Measurements from ENCODE around the gene PXK.
"Not testable (repeated sequence)": the region's sequence is repeated elsewhere in the genome, so short reads cannot be mapped to it uniquely, and the experiment has no call there.

Gene PXK

DNA sequence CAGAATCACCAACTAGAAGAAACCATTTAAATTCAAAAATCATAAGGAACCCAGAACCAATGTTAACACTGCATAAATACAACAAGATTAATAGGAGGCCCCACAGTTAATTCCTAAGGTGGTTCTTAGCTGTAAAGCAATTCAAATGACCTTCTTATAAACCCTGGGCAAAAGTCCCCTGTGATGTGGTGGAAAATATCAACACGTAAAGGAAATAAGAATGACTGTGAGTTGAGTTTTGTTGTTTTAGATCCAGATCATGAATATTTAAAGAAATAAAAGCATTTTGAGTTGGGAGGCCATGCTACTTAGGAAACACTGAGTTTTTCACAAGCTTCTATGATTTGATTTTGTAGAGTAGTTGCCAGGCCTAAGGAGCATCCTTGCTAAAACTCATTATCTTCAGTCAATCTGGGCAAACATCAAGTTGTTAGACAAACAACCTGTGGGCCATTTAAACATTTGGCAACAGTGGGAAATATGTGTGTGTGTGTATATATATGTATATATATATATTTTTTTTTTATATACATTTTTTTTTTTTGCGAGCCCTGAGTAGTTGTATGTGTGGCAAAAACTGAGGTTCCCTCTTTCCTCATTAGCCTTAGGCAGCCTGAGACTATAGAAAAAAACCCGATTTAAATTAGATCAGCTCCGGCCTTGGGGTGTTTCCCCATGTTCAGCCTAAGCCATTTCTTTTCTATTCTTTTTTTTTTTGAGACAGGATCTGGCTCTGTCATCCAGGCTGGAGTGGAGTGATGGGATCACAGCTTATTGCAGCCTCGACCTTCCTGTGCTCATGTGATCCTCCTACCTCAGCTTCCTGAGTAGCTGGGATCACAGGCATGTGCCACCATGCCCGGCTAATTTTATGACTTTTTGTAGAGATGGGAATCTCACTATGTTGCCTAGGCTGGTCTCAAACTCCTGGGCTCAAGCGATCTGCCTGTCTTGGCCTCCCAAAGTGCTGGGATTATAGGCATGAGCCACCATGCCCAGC lies 8.0 kb upstream of the PXK start:
- DNase-seq: no peak

DNA sequence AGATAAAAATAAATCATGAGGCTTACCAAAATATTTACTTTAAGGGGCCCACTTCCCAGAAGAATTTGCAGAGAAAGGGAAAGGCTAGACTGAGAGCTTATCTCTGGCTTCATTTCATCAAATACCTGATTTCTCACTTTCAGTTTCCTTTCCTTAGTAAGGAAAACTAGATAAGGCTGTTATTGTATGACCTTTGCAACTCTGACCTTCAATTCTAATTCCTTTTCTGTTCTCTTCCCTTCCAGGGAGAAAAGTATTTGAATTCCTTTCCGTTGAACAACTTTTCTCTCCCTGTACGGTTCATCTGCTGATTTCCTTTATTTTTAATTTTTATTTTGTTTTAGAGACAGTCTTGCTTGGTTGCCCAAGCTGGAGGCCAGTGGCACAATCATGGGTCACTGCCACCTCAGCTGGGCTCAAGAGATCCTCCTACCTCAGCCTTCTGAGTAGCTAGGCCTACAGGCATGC lies 7.1 kb upstream of the PXK start:
- no peak for DNase-seq

DNA sequence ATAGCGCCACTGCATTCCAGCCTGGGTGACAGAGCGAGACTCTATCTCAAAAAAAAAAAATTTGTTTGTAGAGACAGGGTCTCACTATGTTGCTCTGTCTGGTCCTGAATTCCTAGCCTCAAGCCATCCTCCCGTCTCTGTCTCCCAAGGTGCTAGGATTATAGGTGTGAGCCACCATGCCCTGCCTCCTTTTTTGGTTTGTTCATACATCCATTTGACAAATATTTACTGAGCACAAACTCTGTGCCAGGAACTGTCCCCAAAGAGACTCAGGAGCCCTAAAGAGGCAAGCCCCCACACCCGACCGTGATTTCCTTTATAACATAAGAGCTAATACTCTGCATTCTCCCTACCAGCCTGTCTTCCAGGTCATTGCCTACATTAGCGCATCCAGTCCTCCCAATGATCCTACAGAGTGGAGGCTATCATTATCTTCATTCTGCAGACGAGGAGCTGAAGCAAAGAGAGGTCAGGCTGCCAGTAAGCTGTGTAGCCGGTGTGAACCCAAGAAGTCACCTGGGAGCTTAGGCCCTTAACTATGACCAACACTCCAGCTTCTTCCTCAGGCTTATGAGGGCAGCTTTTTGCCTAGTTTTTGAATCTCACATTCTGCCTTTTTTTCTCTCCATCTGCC lies 6.3 kb upstream of the PXK start:
- DNase-seq: no peak

DNA sequence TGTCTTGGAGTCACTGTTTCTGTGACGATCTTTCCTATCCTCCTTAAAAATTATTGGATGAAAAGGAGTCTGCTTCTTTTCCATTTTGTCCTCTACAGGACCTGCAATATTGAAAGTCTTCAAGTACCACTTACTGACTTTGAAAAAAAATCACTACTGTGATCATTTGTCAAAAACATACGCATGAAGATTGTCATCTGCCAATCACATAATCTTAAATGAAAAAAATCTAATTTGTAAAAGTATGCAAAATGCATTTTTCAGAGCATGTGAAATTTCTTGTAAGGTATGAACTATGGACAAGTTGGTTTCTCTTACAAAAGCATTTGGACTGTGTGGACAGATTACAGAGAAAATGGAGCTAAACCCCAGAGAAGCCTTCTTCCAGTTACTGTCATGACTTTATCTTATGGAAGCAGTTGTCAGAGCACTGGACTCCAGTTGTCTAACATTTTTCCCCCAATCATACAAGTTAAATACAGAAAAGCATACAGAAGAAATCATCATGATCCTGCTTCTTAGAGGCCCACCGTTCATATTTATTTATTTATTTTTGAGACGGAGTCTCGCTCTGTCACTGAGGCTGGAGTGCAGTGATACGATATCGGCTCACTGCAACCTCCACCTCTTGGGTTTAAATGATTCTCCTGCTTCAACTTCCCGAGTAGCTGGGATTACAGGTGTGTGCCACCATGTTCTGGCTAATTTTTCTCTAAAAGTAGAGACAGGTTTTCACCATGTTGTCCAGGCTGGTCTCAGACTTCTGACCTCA lies 3.4 kb upstream of the PXK start:
- DNase-seq: no peak

DNA sequence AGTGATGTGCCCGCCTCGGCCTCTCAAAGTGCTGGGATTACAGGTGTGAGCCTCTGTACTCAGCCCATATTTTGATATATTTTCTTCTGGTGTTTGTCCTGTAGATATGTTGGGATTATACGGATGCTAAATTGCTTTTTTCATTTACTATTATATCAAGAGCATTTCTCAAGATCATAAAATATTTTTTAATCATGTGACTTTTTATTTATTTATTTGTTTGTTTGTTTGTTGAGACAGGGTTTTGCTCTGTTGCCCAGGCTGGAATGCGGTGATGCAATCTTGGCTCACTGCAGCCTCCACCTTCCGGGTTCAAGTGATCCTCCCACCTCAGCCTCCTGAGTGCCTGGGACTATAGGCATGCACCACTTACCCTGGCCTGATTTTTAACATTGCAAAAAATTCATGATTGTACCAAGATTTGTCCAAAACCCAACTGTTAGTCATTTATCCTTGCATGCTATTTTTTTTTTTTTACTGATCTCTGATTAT lies 2.7 kb upstream of the PXK start:
- no peak for DNase-seq

DNA sequence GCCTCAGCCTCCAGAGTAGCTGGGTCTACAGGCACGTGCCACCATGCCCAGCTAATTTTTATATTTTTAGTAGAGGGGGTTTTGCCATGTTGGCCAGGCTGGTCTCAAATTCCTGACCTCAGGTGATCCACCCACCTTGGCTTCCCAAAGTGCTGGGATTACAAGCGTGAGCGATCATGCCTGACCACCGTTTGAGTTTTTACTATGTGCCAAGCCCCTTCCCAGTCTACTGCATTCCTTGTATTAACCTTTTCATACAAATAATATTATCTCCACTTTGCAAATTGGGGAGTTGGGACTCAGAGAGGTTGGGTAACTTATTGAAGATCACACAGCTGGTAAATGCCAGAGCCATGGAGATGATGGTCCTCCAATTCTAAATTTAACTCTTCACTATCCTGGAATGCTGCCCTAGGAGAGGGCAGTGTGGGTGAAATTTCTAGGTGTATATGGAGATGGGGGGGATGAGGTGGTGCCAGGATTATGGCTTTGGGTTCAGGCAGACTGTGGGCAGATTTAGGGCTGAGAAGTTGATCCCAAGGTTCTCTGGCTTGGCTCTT lies 1.0 kb upstream of the PXK start:
- no peak for DNase-seq

DNA sequence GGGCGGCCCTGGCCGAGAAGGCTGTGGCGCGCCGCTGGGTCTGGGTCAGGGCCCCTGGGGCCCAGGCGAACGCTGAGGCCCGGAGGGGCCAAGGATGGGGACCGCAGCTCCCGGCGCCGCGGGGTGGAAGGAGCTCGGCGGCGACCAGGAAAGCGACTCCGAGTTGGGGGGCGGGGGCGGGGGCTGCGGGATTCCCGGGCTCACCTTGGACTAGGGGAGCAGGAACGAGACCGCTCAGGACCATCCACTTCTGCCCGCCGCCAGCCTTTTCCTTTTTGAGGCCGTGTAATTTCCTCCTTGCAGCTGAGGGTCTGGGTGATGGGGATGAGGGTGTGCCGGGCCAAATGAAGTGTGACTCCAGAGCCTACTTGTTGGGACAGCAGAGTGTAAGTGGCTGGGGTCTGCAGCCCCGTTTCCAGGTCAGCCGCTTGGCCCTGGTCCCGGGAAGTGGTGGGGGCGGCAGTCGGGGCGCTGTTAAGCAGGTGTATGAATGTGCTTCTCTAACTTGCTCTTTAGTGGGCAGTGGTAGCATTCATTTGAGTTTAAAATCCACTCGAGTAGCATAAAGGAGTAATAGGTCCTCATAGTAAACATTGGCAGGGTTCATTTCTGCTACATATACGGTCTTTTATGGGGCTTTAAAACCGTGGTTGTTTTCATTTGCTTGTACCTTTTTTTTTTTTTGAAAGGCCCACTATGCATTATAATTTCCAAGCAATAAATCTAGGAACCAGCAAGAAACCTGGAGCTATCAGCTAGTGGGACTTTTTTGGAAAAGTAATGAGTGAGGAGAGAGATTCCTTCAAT lies 717 bp downstream of the PXK start:
- DNase-seq: peak; percentile 28

DNA sequence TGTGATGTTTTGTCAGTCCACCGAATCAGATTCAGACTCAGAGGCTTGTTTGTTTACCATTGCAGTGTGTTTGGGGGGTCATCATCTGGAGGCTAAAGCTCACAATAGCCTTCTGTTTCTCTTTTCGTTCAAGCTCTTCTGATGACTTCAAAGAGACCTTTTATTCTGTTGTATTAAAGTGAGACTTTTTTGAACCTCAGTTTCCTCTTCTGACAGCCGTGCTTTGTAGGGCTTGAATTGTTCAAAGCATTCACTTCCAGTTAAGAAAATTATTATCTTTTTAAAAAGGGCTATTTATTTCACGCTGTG lies 1.3 kb downstream of the PXK start:
- no peak for DNase-seq

DNA sequence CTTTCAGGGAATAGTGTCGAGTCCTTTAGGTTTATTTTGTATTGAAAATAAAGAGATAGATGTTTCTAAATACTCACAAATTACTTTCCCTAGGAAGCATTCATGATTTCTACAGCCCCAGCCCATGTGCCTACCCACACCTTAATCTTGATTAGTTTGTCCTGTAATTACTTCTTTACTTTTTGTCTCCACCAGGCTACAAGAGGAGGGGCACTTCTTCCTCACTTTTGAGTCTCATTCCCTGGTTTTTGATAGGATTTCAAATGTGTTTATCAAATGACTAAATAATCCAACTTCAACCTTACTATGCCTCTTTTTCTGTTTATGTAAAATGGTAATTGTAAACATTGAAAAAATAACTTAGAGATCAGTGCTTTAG lies 1.8 kb downstream of the PXK start:
- no peak for DNase-seq

DNA sequence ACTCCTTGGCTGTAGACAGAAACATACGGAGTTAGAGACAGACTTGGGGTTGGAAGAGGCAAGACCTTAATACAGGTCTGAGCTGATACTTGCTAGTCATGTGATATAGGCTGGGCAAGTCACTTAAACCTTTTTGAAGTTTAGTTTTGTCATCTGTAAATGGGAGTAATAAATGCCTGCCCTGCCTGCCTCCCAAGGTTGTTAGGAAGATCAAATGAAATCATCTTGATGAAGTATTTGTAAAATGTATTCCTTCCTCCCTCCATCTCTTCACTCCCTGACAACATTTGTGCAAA lies 2.9 kb downstream of the PXK start:
- DNase-seq: no peak

DNA sequence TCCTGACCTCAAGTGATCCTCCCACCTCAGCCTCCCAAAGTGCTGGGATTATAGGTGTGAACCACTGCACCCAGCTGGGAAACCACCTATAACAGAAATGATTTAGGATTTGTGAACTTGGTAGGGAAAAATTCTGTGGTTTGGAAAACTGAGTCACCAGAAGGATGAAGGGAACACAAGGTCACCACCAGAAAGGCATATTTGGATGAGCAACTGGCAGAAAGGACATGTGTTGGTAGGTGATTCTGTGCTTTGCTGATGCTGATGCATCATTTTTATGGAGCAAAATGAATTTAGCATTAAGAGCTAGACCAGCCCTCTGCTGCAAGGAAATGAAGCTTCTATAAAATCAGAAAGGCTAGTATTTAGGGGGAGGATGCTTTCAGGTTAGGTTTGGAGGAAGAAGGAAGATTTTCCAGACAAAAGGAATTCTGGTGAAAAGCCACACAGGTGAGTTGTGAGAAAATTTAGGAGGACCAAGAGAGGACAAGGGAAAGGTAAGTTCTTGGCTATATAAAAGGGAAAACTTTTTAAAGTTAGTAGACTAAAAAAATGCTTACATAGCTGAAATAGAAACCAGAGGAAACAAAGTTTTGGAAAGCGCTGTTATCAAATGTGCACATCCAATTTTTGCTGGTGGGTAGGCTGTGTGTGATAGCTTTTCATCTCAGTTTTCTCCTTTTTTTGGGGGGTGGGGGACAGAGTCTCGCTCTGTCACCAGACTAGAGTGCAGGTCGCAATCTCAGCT lies 3.6 kb downstream of the PXK start:
- no peak for DNase-seq

DNA sequence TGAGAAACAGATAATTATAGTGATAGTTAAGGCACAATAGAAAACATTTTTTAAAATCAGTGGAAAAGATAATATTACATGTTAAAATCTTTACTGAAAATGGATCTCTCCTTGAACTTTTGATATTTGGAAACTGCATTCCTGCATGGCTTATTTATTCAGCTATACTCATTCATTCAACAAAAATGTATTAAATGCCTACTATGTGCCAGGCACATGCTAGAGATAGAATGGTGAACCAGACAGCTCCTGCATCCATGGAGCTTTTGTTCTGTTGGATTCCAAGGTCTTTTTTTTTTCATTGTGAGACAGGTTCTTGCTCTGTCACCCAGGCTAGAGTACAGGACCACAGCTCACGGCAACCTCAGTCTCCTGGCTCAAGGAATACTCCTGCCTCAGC lies 4.5 kb downstream of the PXK start:
- no peak for DNase-seq

DNA sequence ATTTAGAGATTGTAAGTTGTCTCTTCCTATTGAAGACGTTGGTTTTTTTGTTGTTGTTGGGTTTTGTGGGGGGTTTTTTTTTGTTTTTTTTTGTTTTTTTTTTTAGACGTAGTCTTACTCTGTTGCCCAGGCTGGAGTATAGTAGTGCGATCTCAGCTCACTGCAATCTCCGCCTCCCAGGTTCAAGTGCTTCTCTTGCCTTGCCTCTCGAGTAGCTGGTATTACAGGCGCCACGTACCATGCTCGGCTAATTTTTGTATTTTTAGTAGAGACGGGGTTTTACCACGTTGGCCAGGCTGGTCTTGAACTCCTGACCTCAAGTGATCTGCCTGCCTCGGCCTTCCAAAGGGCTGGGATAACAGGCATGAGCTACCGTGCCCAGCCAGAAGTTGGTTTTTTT lies 6.5 kb downstream of the PXK start:
- not testable (repeated sequence) for DNase-seq

DNA sequence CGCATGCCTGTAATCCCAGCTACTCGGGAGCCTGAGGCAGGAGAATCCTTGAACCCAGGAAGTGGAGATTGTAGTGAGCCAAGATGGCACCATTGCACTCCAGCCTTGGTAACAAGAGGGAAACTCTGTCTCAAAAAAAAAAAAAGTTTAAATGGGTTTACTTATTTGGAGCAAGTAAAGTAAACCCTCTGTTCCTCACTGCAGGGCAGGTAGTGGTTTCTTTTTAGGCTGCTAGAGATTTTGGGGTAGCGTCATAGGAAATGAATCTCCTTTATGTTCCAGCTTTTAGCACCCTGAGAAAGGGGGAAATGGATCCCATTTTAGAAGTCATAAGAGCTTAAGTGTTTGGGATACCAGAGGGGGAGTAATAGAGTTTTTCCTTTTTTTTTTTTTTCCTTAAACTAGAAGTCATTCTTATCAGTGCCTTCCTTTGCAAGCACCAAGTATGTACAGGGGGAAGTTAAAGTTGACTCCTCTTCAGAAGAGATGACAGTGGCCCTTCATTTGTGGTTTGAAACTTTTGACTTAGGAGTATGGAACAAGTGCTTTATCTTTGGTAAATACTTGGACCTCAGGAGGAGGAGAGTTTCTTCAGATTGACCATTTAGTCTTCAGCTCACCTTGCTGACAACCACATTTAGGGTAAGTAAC lies 8.0 kb downstream of the PXK start:
- DNase-seq: no peak

DNA sequence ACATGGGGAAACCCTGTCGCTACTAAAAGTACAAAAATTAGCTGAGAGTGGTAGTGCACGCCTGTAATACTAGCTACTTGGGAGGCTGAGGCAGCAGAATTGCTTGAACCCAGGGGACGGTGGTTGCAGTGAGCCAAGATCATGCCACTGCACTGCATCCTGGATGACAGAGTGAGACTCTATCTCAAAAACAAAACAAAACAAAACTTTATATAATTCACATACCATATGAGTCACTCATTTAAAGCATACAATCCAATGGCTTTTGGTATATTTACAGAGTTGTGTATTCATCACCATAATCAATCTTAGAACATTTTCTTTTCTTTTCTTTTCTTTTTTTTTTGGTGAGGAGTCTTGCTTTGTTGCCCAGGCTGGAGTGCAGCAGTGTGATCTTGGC lies 8.7 kb downstream of the PXK start:
- no peak for DNase-seq

DNA sequence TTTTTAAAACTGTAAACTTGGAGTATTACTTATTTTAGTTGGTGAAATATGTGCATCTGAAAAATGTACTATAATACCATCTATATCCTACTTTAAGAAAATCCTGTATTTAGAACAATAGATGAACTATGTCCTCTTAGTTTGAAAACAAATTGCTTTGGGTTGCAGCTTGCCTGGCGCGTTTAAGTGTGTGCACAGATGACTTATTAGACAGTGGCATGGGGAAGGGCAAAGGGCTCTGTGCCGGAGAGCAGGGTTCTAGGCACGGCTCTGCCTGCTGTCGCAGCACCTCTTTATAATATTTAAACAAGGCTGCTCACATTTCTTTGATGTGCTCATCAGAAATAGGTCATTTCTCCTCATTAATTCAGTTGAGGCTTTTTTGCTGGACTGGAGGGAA lies 10.0 kb downstream of the PXK start:
- DNase-seq: no peak

DNA sequence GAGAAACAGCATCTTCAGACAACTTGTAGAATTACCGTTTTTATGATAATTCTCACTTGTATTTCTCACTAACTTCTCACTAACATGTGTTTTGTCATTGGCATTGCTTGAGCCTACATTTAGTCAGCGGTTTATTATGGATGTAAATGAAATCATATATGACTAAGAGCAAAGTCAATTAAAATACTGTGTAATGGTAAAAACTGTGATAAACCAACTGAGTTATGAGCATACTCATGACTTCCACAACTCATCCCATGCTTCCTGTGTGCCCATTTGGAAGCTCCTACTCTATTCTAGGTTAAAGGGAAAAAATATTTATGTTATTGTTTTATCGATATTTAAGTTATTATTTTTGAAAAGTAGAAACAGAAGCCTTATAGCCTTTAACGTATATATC lies 12.8 kb downstream of the PXK start:
- no peak for DNase-seq

DNA sequence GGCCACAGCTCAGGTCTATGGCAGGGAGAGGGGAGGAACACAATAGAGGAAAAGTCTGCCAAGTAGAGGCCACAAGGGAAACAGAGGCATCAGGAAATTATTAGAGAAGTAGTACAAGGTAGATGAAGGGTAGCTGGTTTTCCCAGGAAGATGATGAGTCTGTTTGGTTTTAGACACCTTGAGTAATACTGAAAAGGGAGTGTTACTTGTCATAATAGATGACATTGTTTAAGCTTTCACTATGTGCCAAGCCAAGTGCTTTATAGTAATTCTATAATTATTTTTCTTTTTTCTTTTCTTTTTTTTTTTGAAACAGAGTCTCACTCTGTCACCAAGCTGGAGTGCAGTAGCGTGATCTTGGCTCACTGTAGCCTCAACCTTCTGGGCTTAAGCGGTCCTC lies 13.7 kb downstream of the PXK start:
- no peak for DNase-seq

DNA sequence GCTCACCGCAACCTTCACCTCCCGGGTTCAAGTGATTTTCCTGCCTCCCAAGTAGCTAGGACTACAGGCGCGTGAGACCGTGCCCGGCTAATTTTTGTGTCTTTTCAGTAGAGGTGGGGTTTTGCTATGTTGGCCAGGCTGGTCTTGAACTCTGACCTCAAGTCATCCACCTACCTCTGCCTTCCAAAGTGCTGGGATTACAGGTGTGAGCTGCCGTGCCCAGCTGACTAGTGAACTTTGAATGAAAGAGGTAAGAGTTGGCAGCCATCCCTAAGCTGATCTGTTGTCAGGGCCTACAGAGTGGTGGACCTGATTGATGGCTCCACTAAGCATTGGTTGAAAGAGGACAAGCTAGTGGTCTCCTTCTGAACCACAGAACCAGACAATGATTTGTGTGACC lies 15.3 kb downstream of the PXK start:
- DNase-seq: no peak

DNA sequence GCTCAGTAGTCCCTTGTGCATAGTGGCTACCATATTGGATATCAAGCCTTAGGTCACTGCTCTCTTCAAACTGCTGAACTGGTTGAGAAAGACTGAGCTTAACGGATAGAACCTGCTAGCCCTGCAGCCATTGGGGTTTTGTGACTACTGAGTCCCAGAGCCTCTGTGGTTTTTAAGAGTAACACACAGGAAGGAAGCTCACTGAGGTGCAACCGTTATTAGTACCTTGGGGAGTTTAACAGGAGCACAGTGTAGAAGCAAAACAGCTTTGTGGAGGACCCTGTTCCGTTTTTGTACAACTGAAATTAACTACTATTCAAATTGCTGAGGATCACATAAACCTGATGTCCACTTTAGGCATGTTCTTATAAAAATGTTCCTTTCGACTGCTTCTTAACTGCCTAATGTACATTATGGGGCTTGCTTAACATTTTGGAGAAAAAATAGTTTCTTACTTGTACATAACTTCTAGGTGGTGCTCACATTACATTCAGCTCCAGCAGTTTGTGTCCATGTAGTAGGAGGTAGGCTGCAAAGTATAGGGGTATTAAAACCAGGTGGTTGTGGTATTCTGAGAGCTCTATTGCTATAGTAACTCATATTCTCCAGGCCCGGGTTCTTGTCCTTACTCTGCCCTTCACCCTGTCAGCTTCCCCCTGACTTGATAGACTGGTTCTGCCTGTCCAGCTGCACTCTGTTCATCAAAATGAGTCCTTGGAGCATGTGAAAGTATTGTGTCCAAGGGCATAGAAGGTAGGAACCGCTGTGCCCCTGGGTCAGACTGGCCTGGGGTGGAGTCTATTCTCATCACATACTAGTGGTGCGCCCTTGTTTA lies 17.3 kb downstream of the PXK start:
- DNase-seq: no peak

Data from activated naive CD4-positive, alpha-beta T cell treated with anti-CD3 and anti-CD28 coated beads, Interleukin-2, amount 50 U/mL, for 16 hours (primary cell).